GM19452 (cell line): ENCODE data around the gene CPLANE1.
"Not testable (repeated sequence)": the region's sequence is repeated elsewhere in the genome, so short reads cannot be mapped to it uniquely, and the experiment has no call there.

Source experiments
- ATAC-seq: cut with Tn5 transposase; IDR thresholded peaks from one replicate; pipeline ENCODE4 v1.9.1; 2021; ENCODE audit not compliant: unreplicated experiment

Gene CPLANE1

GRCh38 chr5:37248970-37249814, at the start of gene CPLANE1:
CPLANE1 (minus strand) TSS chr5:37249376; CDS start chr5:37247698, 1,678 bp downstream.
- ATAC-seq: peak; percentile 83

DNA sequence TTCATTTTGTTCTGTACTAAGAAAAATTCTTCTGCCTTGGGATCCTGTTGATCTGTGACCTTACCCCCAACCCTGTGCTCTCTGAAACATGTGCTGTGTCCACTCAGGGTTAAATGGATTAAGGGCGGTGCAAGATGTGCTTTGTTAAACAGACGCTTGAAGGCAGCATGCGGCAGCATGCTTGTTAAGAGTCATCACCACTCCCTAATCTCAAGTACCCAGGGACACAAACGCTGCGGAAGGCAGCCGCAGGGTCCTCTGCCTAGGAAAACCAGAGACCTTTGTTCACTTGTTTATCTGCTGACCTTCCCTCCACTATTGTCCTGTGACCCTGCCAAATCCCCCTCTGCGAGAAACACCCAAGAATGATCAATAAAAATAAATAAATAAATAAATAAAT, 47.1 kb upstream of the CPLANE1 start:
- ATAC-seq: not testable (repeated sequence)

GRCh38 chr5:37283214-37283820, 34.1 kb upstream of the CPLANE1 start:
- ATAC-seq: no peak

- no peak for ATAC-seq
These were observed 26.3 kb upstream of the CPLANE1 start for GRCh38 chr5:37275511-37275910.

GRCh38 chr5:37272511-37272910, 23.3 kb upstream of the CPLANE1 start:
- ATAC-seq: no peak

GRCh38 chr5:37268100-37268499, 18.9 kb upstream of the CPLANE1 start:
- not testable (repeated sequence) for ATAC-seq

GRCh38 chr5:37255774-37256358, 6.7 kb upstream of the CPLANE1 start:
- no peak for ATAC-seq

GRCh38 chr5:37254581-37254980, 5.4 kb upstream of the CPLANE1 start:
- ATAC-seq: no peak

DNA sequence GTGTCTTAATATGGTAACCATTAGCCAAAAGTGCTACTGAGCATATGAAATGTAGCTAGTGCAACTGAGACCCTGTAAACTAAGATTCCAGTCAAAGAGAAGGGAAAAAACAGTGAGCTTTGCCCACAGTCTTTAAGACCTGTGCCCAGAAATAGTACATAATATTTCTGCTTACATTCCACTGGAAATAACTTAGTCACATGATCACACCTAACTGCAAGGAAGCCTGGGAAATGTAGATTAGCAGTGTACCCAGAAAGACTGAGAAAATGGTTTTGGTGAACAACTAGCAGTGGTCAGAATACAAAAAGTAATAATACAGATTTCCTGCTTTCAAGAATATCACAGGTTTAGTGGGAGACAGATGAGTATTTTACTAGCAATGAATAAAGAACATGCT, 2.5 kb upstream of the CPLANE1 start:
- no peak for ATAC-seq

DNA sequence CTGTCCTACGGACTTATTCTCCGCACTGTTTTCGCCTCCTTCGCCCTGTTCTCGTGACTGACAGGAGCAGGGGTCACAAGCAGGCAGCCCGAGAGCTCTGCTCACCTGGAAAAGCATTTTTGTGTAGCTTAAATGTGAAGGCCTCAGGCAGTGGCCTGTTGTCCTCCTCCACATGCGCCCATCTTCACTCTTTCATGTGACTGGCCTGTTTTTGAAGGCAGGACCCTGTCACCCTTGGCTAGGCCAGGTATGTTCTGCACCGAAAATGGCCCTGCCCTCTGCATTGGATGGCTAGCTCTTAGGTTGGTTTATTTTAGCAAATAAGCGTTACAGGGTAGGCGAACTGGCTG, 614 bp upstream of the CPLANE1 start:
- ATAC-seq: no peak

DNA sequence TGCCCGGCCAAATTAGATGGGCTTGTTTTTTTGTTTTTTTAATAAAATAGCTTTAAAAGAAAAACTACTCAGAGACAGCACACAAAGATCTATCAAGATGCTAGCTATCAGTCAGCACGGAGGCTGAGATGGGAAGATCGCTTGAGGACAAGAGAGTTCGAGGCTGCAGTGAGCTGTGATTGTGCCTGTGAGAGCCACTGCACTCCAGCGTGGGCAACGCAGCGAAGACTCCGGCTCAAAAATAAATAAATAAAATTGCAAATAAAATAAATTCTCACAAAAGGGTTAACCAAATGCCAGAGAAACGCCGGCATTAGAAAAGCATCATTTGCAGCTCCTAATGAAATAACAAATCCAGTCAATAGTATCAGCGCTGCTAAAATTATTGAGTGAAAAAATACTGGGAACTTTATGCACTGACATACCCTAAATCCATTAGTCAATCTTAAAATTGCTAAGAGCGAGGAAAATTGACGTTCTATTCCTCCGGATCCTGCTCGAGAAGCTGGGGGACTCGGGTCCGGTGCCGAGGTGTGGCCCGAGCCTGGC, 681 bp downstream of the CPLANE1 start:
- ATAC-seq: peak; percentile 3

DNA sequence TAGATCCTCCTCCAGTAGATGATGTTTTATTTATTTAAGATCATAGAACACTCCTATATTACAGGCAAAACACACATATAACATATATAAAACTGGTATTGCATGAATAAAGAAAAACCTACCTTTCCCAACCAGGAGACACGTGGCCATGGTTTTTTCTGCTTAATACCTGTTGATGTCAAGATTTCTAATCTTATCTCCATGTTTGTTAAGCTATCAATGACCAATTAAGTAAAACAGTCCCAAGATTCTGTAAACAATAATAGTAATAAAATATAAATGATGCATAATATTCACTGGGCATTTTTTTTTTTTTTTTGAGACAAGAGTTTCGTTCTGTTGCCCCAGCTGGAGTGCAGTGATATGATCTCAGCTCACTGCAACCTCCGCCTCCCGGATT, 1.7 kb downstream of the CPLANE1 start:
- ATAC-seq: no peak

- no peak for ATAC-seq
These were observed 2.1 kb downstream of the CPLANE1 start for GRCh38 chr5:37247036-37247435.

DNA sequence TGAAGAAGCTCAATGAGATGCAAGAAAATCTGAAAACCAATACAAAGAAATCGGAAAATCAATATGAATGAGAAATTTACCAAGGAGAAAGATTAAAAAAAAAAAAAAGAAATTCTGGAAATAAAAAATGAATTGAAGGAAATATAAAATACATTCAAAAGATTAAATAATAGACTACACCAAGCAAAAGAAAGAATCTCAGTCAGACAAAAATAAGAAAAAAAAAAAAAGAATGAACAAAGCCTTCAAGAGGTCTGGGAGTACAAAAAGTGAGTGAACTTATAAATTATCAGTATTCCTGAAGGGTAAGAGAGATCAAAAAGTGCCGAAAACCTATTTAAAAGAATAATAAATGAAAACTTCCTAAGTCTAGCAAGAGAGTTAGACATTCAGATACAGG, 14.9 kb downstream of the CPLANE1 start:
- no peak for ATAC-seq

DNA sequence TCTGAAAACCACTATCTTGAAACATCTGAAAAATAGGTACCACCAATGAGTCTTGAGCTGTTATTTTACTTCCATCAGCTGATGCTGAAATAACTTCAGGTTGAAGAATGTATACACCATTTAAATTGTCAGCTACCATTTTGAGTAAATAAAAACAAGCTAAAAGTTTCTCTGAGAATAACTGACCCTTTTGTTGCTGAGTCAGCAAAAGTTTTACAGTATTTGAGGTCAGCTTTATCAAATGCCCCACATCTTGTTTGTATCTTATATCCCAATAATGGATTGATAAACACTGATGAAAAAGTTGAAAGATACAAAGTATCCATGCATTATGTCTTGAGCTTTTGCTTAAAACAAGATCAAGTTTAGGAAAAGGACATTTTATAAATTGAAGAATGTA, 22.8 kb downstream of the CPLANE1 start:
- ATAC-seq: no peak

DNA sequence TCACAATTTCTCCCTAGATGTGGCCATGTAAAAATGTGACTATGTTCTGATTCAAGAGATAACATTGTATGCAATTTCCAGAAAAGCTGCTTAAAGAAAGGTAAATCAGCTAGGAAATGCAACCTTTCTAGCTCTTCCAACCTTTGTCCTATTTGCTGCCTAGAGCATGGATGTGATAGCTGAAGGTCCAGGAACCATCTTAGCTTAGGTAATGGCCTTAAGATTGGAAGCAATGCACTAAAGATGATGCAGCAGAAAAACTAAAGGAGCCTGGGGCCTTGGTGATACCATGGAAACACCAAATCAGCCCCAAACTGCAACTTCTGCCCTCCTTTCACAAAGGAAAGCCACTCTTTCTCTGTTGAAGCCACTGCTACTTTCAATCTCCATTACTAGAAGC, 27.0 kb downstream of the CPLANE1 start:
- no peak for ATAC-seq

DNA sequence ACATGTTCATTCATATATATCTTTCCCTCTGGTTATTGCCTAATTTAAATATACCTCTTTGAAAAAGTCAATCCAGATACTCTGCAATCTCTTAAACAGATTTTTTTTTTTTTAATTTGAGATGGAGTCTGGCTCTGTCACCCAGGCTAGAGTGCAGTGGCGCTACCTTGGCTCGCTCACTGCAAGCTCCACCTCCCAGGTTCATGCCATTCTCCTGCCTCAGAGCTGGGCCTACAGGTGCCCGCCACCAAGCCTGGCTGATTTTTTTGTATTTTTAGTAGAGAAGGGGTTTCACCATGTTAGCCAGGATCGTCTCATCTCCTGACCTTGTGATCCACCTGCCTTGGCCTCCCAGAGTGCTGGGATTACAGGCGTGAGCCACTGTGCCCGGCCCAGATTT, 28.8 kb downstream of the CPLANE1 start:
- not testable (repeated sequence) for ATAC-seq

GRCh38 chr5:37219384-37219783, 29.8 kb downstream of the CPLANE1 start:
- ATAC-seq: not testable (repeated sequence)

DNA sequence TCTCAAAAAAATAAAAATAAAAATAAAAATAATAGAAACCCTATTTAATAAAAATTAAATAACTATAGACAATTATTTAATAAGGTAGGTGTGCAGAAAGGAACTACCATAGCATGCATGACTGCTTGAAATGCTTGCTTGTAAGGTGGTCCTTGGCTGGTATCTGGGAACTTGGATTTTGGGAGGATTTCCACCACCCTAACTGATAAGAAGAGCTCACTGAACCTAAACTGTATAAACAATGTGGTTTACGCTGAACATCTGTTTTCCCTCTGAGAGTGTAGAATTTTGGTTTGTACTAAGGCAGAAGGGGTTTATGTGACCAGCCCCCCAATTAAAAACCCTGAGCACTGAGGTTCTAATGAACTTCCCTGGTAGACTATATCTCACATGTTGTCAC, 31.2 kb downstream of the CPLANE1 start:
- no peak for ATAC-seq

GRCh38 chr5:37214550-37214949, 34.6 kb downstream of the CPLANE1 start:
- no peak for ATAC-seq

DNA sequence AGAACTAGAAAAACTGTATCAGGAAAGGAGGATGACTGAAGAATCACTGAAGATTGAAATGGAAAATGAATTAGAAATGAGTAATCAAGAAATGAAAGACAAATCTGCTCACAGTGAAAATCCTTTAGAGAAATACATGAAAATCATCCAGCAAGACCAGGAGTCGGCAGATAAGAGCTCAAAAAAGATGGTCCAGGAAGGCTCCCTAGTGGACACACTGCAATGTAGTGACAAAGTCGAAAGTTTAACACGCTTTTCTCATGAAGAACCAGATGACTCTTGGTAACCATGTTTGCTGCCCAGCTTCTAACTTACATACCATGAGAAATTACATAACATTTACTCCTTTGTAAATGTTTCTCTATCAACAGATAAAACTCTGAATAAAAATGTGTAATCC, 37.1 kb downstream of the CPLANE1 start:
- ATAC-seq: no peak

GRCh38 chr5:37211661-37212060, 37.5 kb downstream of the CPLANE1 start:
- ATAC-seq: no peak
